GM19455 (cell line): ENCODE results near the gene PRMT9.
A peak's percentile ranks its signal among the peaks of the same experiment; 100 is the strongest.

ENCODE experiments used
- ATAC-seq: cut with Tn5 transposase; IDR thresholded peaks from one replicate; pipeline ENCODE4 v1.9.1; 2021; ENCODE audit not compliant: unreplicated experiment

The PRMT9 gene

DNA sequence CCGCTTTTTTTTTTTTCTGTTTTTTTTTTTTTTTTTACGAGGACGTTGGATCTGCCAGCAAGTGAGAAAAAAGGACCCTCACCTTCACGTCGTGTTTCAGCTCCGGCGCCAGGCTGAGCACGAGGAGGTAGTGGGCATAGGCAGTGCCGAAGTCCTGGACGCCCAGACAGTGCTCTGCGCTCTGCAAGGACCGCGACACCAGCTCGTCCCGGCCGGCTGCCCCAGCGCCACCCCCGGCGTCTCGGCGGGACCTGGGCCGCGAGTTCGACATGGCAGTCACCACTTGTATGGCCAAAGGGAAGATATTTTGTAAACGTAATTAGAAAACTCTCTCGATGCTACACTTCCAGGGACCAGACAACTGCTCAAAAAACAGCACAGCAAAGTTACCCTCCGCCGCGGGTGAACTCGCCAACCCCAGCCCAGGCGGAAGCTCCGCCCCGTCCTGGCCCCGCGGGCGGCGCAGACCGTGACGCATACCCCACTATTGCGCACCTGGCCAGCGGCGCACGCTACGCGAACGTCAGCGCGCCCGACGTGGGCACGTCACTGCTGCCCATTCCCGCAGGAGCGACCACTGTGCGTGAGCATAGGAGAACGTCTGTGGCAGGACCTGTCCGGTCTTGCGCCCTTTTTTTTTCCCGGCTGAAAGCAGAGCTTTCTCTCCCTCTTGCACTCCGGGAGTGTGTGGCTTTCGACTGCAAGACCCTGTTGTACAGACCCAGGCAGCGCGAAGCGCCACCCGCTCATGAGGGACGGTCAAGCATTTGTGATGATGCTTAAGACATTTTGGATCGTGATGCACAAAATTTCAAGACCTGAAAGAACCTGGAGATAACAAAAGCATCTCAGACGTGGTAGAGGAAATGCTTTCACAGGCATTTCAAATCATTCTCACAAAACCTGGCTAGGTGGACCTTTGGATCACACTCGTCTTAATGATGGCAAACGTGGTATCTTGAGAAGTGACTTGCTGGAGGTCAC, at the start of gene PRMT9:
Gene PRMT9 (minus strand): TSS at position 447 of the 984 bp plus-strand sequence. CDS start 176 bp downstream, at position 271.
- ATAC-seq: peak; percentile 99

DNA sequence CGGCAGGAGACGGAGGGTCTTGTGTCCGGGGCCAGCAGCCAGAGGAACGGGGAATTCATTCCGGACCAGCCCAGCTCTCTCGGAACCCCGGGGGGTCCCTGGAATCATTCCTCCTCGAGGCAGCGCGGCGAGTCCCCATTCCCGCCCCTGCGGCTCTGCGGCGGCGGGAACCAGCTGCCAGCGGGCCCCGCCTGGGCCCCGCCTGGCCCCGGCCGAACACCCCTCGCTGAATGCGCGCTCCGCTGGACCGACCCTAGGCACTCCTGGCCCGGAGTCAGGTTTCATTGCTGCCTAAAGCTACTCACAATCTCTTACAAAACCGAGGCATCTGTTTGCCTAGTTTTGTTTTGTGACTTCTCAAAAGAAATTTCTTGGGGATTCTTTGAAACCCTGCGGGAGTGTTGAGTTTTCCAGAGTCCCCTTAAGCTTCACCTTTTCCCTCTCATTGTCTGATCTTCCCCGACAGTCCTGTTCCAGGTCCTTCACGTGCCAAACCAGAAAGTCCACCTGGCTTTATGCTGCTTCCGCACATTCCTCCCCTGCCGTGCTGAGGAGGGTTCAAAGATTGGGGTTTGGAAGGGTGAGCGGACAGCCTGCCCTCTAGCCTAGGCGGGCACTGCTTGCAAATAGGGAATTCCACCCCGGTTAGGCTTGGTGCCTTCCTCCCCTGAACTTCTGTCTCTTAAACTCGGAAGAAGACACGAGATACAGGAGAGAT, 48.7 kb upstream of the PRMT9 start:
- peak; percentile 30 for ATAC-seq

DNA sequence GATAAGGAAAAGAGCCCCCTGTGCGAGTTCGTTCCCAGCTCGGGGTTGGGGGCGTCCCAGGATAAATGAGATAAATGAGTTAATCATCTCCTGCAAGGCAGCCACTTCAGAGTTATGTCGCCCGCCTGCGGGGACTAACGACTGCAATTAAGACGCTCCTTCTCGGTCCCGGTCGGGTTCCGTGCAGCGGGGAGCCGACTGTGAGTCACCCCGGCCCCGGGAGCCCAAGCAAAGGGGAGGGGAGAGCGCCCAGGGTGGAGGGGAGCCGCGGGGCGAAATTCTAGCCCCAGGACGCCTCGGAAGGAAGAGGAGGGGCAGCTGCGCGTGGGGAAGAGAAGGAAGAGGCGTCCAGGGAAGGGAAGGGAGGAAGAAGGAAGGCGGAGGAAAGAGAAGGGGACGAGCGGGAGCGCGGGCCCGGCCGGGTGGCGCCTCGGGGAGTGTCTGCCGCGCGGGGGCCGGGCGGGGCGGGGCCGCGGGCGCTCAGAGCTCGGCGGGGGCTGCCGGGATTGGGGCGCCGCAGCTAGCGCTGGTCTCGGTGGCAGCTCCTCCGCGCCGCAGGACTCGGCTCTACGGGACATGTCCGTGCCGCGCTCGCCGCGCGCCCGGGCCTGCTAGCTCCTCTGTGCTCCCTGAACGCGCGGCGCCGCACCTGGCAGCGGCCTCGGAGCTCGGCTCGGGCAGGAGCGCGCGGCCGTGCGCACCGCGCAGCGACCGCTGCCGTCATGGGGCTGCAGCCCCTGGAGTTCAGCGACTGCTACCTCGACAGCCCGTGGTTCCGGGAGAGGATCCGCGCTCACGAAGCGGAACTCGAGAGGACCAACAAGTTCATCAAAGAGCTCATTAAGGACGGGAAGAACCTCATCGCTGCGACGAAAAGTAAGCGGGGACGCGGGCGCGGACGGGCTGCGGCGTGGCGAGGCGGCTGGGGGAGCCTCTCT, 47.9 kb upstream of the PRMT9 start, which contains the start of gene ARHGAP10:
Gene ARHGAP10 (plus strand): TSS at position 509 of the 938 bp plus-strand sequence. CDS start 214 bp downstream, at position 723.
- ATAC-seq: peak; percentile 65

DNA sequence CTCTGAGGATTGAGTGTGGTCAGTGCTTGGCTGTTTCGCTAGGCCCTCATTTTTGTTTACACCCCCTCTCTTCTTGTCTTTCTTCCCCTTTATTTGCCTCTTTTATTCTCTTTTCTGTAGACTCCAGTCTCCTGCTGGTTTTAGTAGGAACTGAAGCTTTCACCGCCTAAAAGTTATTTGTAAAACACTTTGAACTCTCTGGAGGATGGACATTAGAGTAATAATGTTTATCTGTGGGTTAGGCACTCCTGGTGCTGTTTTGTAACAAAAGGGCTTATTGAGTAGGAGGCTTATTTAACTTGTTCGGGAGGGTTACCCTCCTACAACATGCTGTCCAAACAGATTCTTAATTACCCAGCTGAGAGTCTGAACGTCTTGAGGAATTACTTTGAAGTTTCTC, 46.4 kb upstream of the PRMT9 start:
- no peak for ATAC-seq

DNA sequence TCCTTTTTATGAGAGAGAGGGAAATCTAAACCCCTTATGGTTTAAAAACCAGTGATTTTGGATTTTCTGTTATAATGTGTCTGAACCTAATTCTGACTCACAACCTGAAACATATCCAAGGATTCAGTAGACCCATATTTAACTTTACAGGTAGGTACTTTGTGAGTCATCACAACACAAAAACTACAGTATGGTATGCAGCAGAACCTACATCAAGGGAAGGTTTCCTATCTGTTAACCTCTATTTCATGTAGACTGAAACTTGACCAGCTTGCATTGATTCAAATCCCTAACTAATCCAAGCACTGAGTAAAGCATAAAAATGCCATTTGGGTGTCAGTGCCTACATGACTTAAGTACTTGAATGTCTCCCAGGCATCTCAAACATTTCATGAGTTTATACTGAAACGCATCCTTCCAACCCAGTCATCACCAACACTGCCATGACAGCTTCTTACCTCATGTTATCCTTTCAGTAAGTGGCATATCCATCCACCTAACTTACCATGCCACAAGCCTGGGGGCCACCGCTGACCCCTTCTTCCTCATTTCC, 43.6 kb upstream of the PRMT9 start:
- ATAC-seq: no peak

DNA sequence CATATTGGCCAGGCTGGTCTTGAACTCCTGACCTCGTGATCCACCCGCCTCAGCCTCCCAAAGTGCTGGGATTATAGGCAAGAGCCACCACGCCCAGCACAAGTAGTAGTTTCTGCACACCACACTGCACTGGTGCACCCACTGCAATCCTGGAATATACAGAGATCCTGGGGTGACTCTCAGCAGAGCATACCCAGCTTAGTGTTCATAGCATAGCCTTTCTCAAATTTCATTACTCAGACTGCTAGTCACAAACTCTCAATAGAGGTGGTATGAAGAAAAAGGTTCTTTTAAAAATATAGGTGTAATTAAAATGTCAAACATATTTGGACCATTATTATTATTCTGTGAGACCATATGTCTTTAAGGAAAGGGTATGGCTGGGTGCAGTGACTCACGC, 41.7 kb upstream of the PRMT9 start:
- no peak for ATAC-seq

DNA sequence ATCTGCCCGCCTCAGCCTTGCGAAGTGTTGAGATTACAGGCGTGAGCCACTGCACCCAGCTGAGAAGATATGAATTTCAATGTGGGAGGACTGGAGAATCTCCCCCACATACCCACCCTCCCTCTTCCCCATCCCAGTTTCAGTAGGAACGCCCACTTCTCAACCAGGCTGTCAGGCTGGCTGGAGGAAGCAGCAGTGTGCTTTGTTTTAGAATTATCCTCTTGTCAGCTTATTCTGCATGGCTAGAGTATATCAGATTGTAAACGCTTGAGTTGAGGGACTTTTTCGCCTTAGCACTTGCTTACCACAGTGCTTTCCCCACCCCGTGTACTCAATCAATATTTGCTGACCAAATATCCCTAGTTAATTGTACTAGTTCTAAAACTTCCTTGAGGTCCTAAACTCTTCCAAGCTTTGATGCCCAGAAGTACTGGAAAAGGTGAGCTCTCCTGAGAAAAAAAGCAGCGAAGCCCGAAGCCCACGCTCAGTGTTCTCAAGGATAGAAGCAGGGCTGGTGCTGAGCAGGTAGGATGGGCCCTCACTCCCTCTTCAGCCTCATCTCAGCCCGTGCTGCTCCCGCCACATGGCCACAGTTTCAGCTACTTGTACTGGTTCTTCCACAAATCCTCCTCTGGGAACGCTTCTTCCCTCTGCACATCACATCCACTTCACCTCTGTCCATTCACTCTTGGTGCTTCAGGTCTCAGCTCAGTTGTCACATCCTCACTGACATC, 40.7 kb upstream of the PRMT9 start:
- no peak for ATAC-seq

DNA sequence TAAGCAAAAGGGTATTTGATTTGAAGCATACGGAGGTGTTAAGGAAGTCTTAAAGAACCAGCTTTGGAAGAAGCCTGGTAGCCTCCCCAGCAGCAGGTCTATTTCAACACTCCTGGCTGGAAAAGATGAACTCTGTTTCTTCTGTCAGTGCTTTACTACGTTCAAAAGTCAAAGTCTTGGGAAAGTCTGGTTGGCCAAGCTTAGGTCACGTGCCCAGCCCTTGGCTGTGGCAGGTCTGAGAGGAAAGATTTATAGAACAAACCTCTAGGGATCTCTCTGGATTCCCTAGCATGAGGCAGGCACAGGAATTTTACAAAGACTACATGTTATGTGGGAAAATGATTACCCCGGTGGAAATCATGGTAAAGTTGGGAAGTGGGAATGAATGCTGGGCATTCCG, 39.4 kb upstream of the PRMT9 start:
- no peak for ATAC-seq

DNA sequence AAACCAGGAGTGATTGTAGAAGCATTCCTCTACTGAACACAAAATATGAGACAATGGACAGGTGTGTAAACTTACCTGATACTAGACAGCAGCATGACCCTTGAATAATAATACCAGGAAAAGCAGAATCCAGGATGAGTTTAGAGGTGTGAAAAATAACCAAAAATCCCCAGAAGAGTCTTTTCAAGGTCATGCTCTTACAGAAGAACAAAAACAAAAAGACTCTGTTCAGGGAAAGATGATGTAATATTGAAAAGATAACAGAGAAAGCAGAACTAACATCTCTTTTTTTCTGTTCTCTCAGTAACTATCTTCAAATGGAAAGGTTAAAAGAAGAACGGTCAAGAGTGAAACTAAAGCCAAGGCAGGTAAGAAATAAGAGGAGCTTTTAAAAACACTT, 33.9 kb upstream of the PRMT9 start:
- peak; percentile 87 for ATAC-seq

DNA sequence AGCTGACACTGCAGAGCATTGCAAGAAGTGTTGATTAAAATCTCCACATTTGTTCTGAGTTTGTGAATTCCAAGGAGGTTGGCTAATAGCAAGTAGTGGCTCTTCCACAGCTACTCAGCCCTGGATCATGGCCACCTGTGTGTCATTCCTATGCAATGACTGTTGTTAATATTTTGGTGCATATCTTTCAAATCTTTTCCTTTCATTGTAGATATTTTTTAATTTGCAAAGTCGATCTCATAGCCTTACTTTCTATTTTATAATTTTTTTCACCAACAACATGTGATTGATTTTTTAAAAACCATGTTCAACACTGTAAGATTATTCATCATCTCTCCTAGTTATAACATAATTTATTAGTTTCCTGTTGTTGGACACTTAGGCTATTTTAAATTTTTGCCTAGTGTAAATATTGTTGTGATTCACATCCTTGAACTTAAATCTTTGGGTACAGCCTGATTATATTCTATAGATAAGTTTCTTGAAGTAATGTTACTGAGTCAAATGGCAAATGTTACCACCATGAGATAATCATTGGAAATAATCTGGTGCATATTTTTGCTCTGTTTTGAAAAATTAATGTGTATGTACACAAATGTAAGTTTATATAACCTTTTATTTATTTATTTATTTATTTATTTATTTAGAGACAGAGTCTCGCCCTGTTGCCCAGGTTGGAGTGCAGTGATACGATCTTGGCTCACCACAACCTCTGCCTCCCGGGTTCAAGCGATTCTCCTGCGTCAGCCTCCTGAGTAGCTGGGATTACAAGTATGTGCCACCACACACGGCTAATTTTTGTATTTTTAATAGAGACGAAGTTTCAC, 30.8 kb upstream of the PRMT9 start:
- ATAC-seq: no peak

DNA sequence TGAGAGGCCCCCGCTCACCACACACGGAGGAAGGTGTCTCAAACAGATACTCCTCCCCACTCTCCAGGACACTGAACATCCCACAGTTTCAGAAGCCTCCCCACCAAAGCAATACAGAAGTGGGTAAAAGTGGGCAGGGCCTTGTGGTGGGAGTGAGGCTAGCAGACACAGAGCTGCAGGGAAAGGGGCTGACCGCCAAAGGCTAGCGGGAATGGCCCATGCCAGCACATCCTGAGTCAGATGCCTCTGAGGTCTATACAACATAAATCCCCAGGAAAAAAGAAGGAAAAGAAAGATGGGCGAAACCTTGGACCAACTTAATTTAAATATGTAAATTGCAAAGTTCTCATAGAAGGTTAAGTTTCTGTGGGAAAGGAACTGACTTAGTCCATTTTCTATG, 26.0 kb upstream of the PRMT9 start:
- ATAC-seq: no peak

DNA sequence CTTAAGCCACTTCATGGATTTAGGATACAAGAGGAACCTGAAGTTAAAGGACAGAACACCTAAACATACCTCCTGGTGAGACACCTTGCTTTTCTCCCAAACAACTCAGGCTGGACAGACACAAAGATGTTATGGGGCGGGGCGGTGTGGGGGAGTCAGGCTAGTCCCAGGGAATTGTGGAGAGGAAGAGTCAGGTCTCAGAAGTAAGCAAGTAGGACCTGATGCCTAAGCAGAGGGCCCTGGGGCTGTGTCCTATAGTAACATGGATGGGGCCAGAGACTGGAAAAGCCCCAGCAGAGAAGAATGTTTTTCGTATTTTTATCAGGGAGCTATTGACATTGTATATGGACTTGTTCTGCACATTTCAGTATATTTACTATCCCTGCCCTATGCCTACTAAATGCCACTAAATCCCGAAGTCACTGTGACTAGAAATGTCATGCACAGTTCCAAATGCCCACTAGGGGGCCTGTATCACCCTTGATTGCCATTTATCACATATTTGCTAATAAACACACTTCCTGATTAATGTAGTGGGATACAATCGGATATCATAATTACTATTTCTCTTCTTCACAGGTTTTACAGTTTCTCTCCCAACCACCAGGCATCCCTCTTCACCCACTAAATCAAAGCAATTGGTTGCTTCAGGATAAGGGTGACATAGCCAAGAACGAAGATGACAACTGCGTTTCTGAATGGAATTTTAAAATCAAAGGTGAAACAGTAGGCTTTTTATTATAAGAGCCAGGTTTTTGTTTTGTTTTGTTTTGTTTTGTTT, 24.1 kb upstream of the PRMT9 start:
- no peak for ATAC-seq

DNA sequence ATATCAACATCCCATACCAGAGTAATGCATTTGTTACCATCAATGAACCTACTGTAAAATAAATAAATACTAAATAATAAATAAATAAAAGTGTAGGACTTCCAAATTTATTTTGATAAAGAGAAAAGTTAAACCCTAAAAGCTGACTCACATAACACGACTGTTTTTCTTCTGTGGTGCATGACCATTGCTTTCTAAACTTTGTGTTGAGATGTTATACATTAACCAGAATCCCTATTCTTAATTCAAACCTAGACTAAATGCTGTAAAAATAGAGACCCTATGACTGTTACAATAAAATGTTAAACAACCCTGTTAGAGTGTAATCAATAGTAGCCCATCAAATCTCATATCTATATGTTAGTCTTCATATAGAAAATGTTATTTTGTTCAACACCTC, 20.9 kb upstream of the PRMT9 start:
- ATAC-seq: no peak

DNA sequence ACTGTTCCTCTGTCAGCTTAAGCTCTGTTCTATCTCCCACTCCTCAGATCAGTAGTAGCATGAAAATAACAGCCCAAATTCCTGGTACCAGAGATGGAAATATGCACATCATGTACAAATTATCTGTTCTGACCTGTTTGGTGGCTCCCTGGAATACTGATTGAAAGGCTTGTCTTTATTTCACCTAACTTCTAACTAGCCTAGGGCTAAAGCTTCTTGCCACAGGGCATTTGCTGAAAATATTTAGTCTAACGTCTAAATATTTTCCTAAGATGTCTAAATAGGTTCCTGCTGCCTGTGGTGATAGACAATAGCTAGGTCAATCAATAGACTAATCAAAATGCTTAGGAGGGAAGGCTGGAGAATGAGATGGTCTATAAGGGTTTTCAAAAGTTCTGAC, 12.9 kb upstream of the PRMT9 start:
- no peak for ATAC-seq

DNA sequence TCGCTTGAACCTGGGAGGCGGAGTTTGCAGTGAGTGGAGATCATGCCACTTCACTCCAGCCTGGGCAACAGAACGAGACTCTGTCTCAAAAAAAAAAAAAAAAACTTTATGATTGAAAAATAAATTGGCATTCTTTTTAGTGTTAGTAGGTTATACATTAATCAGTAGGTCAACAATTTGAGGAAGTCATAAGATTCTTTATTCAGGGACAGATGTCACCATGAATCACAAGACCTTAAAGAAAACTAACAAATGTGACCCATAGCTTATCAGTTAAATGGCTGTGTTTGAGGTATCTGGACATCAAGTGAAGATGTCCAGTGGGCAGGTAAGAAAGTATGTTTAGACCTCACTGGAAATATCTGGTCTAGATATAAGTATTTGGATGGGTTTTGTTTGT, 9.3 kb upstream of the PRMT9 start:
- ATAC-seq: no peak

DNA sequence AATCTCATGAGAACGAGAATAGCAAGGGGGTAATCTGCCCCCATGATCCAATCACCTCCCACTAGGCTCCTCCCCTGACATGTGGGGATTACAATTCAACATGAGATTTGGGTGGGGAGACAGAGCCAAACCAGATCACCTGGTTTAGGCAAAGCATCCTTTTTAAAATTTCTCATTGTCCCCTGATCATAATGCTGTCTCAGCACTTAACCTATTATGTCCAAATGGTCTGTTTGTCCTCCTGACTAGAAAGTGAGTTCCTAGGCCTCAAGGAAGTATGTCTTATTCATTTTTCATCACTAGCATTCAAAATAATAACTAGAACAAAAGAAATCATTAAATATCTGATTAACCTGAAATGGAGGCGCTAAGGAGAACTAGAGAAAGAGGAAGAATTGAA, 7.9 kb upstream of the PRMT9 start:
- no peak for ATAC-seq

DNA sequence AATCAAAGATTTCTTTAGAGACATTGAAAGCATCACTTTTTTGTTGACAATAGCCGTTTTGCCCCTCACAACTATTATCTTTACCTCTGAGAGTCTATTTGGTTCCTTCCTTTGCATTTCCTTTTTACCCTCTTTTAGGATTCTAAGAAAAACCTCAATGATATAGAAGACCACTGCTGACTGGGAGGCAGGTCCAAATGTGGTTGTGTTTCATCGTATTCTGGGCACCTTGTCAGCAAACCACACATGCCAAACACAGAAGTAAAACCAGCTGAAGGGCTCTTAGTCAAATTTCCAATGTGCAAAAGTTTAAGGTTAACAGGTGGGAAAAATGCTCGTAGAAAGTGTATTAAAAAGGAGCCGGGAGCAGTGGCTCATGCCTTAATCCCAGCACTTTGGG, 5.1 kb upstream of the PRMT9 start:
- no peak for ATAC-seq

DNA sequence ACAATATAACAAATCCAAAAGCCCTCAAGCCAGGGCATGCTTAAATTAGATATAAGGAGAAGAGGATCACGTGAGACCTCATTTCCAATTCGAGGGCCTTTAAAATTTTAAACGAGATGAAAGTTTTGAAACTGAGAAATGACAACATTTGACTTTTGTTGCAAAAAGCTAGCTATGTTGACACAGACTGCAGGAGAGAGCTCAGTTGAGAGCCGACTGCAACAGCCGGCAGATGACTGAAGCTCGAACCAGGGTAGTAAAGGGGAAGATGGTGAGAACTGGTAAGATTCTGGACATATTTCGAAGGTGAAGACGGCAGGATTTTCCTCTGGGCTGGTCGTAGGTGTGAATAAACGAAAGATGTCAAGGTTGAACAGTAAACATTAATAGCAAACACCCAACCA, 773 bp downstream of the PRMT9 start:
- no peak for ATAC-seq
